Stimulated activated CD8-positive, alpha-beta memory T cell treated with anti-CD3 and anti-CD28 coated beads, Interleukin-4, amount 100 ng/mL, for 48 hours (primary cell): ENCODE results near the gene DNAJC17.

Source experiments
- DNase-seq: peaks from one replicate; pipeline ENCODE4 v3.0.0-alpha.2; 2020

The DNAJC17 gene

DNA sequence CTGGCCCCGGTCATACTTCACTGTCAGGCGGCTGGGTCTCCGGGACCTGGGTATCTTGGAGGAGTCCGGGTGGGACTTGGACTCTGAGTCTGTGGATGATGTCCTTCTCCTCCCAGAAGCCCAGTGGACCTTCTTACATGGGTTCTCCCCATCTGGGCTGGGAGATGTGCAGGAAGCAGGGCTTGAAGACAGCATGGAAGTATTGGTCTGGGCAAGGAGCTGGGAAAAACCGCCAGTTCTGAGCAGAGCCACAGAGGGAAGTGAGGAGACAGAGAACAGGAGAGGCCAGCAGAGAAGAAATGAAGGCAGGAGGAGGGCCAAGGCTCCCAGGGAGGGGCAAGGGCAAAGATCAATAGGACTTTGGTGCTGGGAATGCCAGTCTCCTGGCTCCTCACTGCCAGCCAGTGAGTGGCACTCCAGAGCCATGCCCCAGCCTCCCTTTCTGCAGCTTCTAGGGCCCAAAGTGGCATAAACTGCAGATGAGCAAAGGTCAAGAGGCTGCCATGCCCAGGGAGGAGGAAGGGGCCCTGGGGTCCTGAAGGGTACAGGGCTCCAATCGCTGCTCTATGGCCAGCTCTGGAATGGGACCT lies 21.3 kb upstream of the DNAJC17 start, which contains the start of gene PPP1R14D:
PPP1R14D (minus strand) TSS at position 262 of the 590 bp plus-strand sequence; CDS start at position 195, 67 bp downstream.
- DNase-seq: no peak

DNA sequence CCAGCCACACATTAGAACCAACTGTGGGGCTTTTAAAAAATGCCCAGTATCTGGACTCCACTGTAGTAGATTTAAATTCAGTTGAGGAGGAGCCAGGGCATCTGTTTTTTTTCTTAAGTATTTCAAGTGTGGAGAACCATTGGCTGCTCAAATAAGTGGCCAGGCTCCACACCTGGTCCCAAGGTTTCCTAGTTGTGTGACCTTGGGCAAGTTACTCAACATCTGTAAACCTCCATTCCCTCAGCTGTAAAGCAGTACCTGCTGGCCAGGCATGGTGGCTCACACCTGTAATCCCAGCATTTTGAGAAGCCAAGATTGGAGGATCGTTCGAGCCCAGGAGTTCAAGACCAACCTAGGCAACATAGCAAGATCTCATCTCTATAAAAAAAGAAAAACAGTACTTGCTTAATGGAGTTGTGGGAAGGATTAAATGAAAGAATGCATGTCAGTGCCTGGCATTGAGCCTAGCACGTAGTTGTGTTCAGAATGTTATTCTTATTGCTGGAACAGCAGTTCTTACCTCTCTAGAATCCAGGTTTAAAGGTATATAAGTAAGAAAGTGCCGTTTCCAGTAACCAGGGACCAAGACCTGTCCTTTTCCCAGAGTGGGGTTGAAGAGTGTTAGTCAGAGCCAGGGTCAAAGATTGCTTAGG lies 19.3 kb upstream of the DNAJC17 start:
- DNase-seq: no peak

DNA sequence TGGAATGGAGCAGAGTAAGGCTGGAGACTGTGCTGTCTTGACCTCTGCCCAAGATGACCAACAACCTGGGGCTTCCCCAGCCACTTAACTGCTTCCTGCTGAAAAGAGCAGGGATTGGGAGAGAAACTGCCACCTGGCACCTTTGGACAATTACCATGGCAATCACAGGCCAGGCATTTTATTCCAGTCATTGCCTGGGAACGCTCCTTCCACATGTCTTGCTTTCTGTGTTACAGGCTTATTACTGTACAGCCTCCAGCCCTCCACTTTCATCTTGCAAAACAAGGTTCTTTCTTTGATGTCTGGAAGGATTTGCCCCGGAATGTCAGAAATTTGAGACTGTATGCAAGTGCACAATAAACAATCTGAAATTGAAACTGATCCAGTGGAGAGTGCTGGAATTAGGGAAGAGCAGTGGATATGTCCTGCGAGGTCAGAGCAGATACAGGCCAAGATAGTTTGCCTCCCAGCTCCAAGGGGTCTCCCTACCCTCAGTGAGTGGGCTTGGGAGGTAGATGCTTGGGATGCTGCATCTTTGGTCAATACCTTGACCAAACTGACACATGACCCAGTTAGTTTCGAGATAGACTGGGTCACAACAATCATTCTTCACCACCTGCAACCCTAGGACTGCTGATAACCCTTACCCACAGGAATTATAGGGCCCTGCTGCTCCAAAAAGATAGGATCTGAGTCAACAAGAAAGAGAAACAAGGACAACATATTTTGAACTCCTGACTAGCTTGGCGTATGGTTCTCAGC lies 18.6 kb upstream of the DNAJC17 start:
- no peak for DNase-seq

DNA sequence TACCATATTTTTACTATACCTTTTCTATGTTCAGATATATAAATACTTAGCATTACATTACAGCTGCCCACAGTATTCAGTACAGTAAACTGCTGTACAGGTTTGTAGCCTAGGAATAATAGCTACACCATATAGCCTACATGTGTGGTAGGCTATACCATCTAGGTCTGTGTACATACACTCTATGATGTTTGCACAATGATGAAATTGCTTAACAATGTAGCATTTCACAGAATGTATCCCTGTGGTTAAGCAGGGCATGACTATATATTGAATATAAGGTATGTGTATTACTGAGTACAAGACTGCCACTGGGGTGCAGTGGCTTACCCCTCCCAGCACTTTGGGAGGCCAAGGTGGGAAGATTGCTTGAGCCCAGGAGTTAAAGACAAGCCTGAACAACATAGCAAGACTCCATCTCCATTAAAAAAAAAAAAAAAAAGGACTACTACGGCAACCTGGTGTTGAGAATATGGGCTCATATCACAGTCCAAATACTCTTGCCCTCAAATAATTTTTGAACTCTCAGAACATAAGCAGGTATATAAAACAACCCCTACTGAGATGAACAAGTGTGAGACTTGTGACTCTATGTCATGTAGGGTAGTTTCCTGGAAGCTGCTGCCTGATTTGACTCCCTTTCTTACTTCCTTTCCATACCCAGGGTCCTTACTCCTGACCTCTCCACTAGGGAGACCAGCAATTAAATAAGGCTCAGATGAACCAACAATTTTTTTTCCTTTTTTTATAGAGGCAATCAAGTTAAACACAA lies 16.5 kb upstream of the DNAJC17 start:
- no peak for DNase-seq

DNA sequence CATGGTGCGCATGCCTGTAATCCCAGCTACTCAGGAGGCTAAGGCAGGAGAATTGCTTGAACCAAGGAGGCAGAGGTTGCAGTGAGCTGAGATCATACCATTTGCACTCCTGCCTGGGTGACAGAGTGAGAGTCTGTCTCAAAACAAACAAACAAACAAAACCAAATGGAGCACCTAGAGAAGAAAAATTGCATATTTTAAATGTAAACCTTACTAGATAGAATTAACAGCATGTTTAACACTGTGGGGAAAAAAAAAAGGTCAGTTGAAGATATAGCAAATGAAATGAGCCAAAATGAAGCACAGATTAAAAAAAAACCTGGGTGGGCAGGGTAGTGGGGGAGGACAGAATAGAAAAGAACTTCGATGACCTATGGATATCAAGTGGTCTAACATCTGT lies 13.9 kb upstream of the DNAJC17 start:
- no peak for DNase-seq

DNA sequence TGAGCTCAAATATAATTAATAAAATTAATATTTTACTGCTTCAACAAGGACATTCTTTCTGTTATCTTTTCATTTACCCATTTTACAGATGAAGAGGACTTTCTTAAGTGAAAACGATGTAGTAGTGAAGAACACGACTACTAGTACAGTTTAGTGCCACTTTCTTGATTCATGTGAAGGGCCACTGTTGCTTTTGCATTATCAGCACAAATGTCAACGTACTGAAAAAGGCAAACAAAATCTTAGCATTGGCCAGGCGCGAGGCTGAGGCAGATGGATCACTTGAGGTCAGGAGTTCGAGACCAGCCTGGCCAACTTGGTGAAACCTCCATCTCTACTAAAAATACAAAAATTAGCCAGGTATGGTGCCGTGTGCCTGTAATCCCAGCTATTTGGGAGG lies 11.8 kb upstream of the DNAJC17 start:
- no peak for DNase-seq

DNA sequence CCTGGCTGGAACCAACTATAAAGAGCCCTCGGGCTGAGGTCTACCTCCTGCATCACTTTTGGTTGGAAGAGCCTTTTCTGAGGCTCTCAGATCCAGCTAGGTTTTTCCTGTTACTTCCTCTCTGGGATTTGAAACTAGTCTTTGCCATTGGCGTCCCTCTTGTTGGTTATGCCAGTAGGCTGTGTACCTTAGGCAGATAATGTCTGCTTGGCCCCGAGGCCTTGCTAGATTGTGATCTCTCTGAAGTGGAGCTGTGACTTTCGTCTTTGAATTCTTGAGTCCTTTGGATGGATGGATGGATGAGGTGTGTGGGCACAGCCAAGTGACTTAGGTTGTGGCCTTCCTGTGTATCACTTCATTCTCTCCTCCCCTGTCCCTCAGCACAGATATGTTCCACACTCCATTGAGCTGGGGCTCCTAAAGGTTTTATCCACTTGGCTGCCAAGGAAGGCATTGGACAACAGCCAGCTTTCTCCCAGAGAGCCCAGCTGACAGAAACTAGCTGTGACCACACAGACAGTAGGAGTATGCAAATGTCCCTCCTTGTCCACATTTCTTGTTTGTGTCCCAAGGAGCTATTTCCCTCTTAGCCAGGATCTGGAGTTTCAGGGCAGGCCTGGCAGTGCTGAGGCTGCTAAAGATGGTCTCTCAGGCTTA lies 7.9 kb upstream of the DNAJC17 start:
- no peak for DNase-seq

DNA sequence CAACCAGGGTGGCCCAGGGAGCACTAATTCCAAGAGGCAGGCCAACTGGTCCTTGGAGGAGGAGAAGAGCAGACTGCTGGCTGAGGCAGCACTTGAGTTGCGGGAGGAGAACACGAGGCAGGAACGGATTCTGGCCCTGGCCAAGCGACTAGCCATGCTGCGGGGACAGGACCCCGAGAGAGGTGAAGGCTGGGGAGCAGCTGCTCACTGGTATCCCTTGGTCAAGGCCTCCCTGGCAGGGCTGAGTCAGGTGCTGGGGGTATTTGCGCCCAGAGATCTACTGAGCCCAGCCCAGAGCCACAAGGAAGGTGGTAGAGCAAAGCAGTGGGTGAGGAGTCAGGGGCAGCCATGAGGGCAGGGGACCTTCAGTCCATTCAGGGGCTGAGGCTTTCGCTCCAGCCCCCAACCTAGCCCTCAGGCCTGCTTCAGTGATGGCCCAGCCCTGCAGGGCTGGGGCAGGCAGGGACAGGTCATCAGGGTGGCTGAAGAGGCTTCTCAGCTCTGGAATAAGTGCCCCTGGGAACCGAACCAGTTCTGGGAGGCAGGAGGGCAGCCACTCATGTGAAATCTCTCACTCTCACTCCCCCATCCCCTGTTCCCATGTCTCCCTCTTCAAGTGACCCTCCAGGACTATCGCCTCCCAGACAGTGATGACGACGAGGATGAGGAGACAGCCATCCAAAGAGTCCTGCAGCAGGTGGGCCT lies 5.6 kb upstream of the DNAJC17 start:
- no peak for DNase-seq

DNA sequence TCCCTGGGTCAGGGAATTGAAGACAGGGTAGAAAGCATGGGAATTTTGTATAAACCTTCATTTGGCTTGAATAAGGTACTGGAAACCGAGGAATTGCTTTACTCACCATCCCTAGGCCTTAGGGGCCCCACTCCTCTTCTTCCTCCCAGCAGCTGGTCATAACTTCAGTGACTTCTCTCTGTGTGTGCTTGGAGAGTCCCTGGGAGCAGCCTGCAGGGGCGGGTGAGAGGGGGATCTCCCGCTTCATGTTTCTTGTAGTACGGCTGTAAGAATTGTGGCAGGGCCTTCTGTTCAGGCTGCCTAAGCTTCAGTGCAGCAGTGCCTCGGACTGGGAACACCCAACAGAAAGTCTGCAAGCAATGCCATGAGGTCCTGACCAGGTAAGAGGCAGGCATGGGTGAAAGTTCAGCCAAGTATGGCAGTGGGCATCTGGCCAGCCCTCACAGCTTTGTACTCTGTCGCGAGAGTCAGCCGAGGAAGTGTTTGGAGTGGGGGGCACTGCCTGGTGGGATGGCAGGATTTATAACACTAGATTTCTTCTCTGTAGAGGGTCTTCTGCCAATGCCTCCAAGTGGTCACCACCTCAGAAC lies 1.7 kb upstream of the DNAJC17 start:
- no peak for DNase-seq

DNA sequence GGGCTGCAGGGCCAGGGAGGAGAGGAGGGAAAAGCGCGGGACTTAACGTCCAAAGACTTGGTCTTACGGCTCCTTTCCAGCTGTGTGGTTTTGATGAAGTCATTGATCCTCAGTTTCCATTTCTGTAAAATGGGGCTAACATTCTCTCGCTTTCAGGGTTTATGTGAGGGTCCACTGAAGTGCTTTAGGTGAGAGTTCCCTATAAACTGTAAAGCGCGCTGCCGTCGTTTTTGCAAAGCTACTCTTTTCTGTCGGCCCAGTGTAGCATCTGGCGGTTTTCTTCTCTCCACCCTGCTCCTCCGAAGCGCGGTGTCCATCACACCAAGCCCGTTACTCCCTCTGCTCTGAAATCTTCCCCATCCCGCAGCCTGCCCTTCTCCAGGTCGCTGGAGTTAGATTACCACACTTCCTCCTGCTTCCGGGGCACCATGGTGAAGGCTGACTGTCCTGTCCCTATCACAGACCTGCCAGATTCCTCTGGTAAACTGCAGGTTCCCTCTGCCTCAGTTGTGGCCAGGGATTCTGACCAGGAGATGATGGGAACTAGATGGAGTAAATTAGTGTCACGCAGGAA lies 702 bp upstream of the DNAJC17 start:
- DNase-seq: no peak

DNA sequence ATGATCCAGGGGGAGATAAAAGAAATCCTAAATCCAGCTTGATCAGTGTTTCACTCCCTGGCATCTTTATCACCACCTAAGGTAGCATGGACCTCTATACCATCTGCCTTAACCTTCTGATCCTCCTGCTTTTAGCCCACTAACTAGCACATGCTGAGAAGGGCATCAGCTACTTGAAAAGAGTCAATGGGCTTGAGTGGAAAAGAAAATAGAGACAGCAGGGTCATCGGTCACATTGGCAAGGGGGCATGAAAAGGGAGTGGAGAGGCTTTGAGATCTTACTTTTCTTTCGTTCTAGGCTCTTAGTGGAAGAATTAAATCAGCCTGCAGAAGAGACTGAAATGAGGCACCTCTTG lies 623 bp downstream of the DNAJC17 start:
- DNase-seq: no peak

DNA sequence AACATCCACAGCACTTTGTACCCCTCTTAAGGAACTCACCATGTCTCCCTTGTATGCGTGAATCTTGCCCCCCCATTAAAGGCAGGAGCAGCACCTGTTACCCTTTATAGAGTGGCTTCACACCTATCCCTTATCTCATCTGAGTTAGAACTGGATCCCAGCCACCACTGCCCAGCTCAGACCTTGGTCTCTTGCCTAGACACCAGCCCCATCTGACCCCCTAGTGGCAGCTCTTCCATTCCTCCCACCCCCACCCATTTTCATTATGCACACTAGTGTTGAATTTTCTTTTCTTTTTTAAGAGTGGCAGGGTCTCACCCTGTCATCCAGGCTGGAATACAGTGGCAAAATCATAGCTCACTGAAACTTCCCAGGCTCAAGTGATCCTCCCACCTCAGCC lies 3.6 kb downstream of the DNAJC17 start:
- no peak for DNase-seq

DNA sequence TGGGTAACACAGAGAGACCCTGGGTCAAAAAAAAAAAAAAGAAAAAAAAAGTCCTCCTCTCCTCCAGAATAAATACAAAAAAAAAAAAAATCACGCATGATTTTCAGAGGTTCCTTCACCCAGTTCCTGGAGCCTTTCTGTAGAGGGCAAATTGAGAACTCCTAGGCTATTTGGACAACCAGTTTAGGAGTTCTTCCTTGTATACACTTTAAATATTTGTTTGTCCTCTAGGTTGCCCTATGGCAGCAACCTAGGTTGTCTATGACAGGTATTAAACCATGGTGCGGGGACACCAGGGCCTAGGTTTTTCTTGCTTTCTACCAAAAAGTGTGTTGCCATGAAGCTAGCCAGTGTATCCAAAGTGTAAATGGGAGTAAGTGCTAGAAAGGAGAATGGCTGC lies 4.2 kb downstream of the DNAJC17 start:
- no peak for DNase-seq

DNA sequence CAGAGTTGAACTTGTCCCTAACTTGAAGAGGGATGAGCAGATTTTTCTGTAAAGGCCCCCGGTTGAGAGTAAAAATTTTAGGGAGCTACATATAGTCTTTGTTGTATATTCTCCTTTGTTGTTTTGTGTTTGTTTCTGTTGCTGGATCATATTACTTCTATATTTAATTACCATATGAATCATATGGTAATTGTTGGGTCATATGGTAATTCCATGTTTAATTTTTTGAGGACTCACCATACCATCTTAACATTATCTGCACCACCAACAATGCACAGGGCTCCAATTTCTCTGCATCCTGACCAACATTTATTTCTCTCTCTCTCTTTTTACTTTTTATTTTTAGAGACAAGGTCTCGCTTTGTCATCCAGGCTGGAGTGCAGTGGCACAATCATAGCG lies 7.8 kb downstream of the DNAJC17 start:
- no peak for DNase-seq

DNA sequence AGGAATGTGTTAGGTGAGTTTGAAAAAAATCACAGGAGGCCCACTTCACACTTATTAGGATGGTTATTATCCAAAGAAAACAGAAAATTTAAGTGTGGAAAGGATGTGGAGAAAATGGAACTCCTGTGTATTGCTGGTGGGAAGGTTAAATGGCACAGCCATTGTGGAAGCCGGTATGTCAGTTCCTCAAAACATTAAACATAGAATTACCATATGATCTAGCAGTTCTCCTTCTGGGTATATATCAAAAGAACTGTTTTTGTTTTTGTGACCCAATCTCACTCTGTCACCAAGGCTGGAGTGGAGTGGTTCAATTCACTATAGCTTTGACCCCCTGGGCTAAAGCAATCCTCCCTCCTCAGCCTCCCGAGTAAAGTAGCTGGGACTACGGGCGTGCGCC lies 10.8 kb downstream of the DNAJC17 start:
- no peak for DNase-seq

DNA sequence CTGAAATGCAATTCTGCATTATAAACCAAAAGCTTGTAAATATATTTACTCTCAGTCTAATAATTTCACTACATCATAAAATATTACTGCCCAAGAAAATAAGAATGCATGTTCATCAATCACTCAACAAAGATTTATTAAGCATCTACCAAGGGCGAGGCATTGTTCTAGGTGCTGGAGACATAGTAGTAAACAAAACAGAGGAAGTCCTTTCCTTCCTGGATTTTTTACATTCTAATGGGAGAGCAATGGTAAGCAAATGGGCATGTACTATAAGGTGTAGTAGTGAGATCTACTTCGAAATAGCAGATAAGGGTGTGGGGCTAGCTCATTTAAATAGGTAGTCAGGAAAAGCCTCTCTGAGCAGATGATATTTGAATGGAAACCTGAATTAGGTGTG lies 11.2 kb downstream of the DNAJC17 start:
- DNase-seq: no peak

DNA sequence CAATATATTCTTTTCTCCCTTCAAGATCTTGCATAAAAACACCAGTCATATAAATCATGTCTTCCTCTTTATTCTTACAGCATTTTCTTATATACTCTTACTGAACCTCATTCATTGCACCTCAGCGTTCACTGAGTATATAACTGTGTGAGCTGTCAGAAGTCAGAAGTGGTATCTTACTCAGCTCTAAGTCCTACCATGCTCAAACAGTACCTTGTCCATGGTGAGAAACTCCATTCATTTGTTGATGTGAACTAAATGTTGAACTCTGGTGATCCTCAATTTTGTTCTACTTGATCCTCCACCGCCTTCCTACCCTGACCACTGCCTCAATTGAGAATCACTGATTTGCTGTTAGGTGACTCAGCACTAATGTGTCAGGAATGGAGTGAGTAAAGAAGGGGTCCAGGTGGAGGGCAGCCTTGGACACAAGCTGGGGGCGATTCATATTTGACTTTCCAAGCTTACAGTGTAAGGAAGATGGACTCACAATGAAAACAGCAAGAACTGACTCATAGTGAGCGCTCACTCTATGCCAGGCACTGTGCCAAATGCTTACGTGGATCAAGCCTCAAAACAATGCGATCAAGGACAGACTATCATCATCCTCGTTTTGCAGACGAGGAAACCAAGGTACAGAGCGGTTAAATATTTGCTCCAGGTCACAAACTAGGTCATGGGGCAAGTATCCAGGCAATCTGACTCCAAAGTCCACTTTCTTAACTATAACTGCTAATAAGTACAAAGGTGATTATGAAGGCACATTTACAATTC lies 13.9 kb downstream of the DNAJC17 start:
- peak; percentile 59 for DNase-seq

DNA sequence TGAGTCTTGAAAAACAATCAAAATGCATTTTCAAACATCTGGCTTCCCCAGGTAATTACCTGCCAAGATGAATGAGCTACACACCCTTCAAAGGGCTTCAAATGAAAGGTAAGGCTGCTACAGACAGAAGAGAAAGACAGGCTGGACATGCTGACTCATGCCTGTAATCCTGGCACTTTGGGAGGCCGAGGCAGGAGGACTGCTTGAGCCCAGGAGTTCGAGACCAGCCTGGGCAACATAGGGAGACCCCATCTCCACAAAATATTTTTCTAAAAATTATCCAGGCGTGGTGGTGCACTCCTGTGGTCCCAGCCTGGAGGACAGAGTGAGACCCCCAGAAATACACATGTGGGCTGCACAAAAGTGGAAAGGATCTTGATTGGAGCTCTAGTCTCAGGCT lies 14.9 kb downstream of the DNAJC17 start:
- DNase-seq: no peak

DNA sequence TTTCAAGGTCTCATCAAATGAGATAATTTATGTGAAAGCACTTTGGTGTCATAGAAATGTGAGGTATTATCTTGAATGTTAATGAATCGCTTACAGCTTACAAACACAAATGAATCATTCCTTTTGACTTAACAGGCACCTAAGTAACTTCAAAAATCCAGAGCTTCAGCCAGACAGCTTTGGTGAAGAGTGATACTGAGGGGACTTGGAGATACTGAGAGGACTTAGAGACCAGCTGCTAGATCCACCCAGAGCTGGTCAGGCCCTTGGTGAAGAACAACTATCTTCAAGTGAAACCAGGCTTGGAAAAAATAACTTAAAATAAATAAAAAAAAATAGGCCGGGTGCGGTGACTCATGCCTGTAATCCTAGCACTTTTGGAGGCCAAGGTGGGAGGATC lies 16.6 kb downstream of the DNAJC17 start:
- DNase-seq: no peak

DNA sequence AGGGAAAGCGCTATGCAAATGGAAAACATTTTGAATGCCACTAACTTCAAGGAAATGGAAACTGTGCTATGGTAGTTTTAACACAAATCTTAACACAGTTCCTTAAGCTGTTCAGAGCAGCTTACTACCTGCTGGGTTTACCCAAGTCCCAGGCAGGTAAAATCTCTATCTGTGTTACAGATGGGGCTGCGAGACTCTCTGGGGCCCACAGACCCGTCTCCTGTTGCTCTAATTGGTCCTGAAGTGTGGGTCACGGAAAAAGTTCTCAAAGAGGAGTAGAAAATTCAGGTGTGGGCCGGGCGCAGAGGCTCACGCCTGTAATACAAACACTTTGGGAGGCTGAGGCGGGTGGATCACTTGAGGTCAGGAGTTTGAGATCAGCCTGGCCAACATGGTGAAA lies 17.3 kb downstream of the DNAJC17 start:
- no peak for DNase-seq

DNA sequence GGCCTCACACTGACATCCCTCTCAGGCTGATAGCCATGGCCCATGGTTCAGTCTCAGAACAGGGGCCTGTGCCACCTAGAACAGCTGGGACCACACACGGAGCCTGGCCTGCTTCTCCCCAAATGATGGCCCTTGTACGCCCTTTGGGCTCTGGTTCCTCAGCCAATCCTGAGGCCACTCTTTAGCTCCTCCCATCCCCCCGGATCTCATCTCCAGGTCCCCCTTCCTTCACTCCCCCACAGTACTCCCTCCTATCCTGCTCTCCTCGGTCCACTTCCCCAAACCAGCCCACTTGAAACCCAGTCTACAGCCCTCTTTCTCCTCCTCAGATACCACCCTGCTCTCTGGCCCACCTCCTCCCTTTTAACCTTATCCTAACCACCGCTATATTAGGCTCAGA lies 18.2 kb downstream of the DNAJC17 start:
- no peak for DNase-seq
